Superior temporal gyrus (tissue), 1 donor: ENCODE results near the gene MCAT.
"Not testable (repeated sequence)": the region's sequence is repeated elsewhere in the genome, so short reads cannot be mapped to it uniquely, and the experiment has no call there.

ENCODE experiments used
- DNase-seq: peaks from one replicate; pipeline ENCODE4 v3.0.0-alpha.2; 2016; ENCODE audit errors: extremely low spot score

Gene MCAT

DNA sequence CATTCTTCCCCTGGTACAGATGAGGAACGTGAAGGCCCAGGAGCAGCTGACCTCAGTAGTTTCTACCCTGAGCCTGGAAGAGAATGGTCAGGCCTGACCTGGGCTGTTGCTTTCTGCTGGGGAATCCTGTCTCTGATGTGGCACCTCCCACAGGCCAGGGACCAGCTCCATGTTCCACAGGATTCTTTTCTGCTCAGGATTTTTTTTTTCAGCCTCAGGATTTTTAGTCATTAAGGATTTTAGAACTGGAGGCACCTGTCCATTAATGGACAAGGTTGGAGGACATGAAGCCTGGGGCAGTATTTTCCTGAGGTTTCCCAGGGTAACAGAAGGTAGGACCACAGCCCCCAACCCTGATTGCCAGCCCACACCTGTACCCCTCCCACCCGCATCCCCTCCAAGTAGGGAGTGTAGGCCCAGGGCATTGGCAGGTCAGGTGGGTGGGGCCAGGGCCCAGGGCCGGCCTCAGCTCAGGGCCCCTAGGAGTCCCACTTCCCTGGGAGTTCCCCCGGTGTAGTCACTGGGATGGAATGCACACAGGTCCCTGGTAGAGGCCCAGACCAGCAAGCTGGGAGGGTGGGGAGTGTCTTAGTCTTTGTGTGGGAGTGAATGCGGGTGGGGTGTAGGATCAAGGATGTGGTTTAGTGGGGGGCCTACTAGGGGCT lies 16.6 kb downstream of the MCAT start:
- no peak for DNase-seq

DNA sequence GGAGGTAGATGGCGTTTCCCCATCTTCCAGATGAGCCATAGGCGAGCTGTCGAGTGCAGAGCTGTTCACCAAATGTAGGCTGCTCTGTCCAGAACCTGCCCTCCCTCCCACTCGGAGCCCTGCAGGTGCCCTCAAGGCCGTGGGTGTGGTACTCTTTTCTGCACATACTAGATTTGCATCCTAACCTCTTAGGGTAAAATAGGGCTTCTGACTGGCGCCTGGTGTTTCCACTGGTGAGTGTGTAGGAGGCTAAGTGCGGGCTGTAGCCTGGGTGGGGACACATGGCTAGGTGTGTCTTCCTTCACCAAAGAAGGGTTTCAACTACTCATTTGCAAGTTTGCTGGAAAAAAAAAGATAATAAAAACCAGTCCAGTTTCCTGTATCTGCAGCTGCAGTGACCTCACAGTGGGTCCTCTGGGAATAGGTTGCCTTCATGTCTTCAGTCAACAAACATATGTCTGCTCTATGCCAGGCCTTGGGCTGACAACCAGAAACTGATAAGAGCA lies 24.2 kb downstream of the MCAT start:
- no peak for DNase-seq

DNA sequence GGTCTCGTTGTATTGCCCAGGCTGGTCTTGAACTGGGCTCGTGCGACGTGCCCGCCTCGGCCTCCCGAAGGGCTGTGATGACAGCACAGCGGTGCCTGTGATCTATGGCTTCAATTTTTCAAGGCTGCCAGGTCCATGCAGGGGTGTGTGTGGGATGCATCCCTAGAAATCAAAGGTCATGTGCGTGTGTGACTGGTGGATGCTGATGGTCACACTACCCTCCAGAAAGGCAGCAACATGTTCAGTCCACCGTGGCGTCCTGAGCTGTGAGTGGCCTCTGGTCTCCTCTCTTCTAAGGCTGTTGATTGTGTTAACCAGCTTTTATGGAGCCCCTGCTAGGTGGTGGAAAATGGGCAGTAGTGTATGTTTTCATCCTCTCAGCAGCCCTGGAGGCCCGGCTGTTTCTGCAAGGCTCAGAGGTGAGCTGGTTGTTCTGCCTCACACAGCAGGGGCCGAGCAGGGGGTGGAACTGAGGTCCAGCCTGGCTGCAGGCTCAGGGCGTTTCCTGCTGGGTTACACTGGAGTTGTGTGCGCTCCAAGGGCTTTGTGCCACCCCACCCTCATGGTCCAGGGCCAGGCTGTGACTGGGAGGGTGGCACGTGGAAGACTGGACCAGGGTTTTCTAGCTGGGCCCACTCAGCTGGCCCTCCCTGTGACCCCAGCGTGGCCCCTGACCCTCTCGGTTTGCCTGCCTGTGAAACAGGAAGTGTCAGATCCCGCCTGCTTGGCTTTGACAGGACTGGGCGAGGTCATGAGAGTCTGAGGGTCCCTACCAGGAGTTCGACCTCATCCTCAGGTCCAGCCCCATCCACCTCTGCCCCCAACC lies 25.0 kb downstream of the MCAT start:
- no peak for DNase-seq

DNA sequence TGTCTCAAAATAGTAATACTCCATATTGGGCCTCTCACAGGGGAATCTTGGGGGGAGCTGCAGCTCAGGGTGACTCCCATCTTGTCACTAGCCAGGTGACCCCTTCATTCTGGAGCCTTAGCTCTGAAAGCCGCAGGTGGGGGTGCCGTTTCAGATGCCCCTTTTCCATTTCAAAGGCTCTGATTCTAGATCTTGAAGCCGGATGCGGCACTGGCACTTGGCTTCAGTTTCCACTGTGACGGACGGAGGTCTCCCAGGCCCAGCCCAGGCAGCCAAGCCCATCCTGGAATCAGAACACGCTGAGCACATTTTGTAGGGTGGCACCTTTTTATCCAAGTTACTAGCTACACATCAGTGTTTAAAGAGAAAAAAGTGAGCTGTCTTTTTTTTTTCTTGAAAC lies 26.3 kb downstream of the MCAT start:
- no peak for DNase-seq

DNA sequence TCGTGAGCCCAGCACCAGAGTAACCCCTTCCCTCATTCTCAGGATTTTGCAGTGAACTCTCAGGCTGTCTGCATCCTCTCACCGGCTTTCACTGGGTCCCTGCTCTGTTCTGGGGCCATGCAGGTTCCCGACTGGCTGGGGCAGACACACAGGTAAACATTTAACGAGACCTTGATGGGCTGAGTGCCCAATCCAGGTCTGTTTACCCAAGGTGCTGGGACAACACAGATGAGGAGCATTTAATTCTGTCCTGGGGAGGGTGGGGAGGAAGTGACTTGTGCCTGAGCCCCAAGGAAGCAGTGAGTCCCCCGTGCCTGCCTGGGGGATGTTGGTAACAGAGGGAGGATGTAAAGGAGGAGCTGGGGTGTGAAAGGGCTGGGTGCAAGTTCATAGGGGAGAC lies 28.2 kb downstream of the MCAT start:
- DNase-seq, result no peak

DNA sequence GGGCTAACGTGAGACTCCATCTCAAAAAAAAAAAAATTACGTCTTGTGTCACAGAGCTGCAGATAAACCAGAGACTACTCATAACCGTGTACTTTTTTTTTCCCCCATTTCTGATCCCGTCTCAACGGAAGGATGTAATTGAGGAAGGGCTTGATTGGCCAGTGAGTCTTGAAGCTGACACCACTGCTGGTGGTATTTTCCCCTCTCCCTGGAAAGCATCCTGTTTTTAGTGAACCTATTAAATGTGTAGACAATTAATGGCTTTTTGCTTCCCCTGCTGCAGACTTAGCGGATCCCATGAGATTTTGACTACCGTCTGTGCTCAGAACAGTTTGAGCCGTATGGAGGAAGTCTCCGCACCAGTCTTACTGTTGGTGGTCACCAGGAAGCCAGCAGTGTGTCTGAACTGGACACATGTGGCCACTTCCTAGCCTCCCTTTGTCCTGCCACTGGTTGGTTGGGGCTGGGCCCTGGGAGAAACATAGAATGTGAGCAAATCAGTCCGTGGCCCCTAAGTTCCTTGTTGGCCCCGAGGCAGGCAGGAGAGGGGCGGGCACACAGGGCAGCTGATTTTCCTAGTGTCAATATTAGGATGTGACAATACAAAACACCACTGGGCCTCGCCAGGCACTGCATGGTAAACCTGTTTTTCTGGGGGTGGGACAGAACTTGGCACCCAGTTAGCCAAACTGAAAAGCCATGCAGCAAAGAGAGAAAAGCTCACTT lies 29.5 kb downstream of the MCAT start:
- DNase-seq, result no peak

DNA sequence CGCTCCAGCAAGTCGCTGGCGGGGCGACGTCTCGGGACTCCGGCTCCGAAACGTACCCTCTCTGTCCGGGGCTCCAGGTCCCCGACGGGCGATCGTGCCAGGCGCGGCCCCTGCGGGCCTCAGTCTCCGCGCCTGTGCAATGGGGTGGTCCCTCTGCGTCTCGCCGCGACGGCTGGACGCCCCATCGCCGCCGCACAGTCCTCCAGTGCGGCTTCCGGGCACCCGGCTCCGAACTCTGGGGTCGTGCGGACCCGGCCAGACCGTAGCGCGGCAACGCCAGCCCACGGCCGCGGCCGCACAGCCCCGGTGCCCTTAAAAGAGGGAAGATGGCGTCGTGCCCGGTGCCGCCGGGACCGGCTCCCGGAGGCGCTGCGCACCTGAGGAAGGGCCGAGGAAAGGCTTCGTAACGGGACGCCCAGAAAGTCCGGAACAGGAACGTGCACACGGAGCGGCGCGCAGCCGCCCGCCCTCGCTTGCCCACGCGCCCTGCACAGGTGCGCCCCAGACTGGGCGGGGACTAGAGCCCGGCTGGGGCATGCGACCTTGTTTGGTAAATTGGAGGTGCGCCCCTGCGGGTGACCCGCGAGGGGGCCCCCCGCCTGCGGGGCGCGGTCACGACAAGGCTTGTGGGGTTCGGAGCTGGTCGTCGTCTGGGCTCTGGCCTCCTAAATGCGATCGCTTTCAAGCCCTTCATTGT lies 32.1 kb downstream of the MCAT start:
- no peak for DNase-seq

DNA sequence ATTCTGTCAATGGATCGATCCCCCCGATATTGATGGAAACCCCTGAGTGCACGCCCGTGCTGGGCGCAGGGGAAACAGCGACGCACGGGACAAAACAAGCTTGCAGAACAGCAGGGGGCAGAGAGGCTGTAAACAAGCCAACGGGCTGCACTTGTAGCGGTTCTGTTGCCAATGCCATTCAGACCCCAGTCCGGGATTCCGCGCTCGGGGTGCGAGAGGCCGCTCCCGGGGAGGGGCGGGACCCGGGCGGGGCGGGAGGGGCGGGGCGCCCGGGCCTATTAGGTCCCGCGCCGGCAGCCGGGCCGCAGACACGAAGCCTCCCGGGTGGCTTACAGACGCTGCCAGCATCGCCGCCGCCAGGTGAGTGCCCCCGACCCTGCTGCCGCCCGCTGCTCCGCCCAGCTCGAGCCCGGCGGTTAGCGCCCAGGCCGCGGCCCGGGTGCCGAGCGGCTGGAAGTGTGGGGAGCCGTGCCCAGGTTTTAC lies 32.7 kb downstream of the MCAT start, which contains the start of gene BIK:
TSS of gene BIK (plus strand) at position 307 of the 483 bp plus-strand sequence. CDS start 13,273 bp downstream, outside the sequence.
- no peak for DNase-seq

DNA sequence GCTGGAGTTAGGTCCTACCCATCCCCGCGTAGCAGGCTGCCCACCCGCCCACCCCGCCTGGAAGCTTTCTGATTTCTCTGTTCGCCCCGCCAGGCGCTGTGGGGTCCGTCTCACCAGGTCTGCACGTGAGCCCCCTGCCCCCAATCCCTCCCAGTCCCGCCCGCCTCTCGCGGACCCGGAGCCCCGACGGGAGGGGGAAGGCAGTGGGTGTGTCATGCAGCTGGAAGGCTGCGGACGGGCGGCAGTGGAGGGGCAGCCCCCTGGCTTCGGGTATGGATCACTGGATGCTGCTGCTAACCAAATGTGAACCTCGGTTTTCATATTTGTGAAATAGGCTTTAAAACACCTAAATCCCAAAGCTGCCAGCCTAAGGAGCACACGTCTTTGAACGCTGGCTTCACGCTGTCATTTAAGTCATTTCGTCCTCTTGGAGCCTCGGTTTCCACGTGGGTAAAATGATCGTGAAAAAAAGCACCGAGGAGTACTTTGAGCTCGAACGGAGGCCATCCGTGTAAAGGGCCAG lies 33.2 kb downstream of the MCAT start:
- no peak for DNase-seq

DNA sequence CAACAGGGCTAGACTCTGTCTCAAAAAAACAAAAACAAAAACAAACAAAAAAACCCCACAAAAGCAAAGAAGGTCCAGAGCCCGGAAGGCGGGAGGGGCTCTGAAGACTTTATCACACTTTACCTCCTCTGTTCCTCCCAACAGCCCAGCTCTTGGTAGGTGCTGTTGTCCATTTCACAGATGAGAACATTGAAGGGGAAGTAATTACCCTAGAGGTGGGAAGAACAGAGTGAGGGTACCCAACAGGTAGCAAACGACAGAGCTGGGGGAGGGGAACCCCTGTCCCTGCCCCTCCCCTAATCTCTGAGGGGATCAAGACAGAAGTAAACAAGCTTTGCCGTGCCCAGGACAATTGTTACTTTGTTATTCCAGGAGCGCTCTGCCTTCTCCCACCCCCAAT lies 33.7 kb downstream of the MCAT start:
- DNase-seq, result no peak

DNA sequence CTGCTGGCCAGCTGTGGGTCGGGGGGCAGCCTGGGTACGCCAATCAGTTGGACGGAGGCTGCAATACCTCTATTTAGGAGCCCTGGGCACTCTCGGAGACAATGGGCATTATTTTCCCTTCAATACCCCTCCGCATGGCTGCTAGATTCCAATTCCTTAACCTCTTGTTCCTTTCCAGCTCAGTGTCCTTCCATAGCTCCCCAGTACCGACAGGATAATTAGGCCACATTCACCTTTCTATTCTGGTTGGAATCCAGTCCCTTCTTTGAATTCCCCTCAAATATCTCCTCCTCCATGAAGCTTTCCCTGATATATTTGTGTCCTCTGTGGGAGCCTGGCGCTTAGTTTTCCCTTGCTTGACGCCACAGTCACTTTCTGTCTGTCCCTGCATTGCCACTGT lies 36.9 kb downstream of the MCAT start:
- DNase-seq, result no peak

DNA sequence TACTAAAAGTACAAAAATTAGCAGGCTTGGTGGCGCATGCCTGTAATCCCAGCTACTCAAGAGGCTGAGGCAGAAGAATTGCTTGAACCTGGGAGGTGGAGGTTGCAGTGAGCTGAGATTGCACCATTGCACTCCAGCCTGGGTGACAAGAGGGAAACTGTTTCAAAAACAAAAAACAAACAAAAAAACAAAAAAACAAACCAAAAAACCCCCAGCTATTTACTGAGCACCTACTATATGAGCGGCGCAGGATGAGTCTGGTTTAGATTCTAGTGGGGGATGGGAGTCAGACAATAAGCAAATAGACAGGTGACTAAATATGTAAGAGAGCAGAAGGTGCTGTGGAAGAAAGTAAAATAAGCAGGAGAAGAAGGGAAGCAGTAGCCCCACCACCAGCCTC lies 38.2 kb downstream of the MCAT start:
- not testable (repeated sequence) for DNase-seq

DNA sequence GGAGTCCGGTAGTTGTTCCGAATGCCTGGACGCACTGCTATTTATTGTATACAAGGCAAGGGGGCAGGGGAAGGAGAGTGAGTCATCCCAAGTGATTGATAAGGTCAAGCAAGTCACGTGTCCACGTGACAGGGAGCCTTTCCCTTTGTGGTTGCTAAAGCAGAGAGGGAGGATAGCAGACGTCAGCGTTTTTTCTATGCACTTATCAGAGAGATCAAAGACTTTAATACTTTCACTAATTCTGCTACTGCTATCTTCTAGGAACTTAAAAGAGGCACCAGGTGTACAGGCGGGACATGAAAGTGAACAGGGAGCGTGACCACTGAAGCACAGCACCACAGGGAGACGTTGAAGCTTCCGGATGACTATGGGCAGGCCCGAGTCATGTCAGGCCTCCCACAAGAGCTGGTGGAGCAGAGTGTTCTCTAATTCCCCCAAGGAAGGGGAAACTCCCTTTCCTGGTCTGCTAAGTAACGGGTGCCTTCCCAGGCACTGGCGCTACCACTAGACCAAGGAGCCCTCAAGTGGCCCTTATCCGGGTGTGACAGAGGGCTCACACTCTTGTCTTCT lies 39.1 kb downstream of the MCAT start:
- DNase-seq, result not testable (repeated sequence)

DNA sequence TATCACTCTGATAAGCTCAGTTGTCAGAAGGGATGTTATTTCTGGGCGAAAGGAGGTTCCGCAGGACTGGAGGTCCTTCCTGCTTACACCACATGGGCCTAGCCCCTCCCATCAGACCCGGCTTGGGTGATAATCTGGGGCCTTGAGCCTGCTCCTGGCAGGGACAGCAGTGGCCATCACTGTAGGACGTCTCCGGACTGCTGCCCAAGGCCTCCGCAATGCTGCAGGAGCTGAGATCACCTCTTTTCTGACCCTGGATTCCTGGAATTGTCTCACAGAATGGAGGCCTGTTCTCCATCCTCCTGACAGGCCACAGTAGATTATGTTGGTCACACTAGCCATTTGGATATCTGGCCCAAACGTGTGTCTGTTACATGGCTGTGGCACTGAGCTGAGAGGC lies 41.9 kb downstream of the MCAT start:
- DNase-seq, result no peak

DNA sequence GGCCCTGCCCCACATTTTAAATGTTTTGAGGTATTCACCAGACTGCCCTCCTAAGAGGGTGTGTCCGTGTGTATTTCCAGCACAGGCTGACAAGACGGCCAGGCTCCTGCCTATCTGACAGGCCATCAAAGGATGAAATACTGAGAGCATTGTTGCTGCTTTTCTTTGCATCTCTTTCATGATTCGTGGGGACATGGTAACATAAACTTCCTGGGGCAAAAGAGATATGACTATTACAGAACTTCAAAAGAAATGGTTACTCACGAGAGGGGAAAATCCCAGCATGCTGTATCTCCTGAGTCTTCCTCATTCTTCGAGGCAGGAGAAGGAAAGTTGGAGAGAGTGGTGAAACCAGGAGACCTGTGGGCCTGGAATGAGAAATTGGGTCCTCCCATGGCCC lies 43.0 kb downstream of the MCAT start:
- DNase-seq, result no peak

DNA sequence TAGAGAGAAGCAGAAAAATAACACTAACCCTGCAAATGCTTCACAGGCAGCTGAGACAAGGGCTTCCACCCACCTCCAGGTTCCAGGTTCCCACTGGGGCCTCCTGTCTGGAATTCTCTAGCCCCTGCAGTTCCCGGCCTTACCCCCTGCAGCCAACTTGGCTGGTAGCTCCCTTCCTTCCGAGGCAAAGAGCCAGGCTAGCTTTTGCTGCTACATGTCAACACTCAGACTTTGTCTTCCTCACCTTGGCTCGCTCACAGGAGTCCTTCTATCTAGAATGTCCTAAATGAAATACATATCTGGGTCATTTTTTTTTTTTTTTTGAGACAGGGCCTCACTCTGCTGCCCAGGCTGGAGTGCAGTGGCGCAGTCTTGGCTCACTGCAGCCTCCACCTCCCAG lies 44.1 kb downstream of the MCAT start:
- no peak for DNase-seq

DNA sequence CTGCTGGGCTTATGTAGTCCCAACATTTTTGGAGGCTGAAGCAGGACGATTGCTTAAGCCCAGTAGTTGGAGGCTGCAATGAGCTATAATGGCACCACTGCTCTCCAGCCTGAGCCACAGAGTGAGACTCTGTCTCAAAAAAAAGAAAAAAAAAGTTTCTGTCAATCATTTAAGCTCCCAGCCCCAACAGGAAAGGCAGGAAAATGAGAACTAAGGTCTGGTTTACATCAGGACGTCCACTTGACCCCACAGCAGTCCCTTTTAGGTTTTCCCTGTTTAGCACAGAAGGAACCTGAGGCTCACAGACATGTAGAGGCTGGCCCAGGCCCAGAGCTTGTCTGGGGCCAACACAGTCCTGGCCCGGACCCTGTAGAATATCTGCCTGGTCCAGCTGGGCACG lies 44.8 kb downstream of the MCAT start:
- DNase-seq, result no peak

DNA sequence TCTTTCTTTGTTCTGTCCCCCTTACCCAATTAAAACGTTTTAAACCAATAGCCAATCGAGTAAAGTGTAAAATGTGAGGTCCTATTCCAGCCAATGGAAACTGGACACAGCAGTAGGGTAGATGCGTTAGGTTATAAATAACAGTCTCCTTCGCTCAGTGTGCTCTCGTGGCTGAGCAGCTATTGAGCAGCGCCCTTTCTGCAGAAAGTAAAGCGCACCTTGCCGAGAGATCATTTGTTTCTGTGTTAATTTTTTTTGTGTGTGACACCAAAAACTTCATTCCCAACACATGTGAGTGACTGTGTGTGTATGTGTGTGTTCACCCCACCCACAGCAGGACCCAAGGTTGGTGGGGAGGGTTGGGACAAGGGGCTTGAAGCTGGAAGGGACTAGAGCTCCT lies 46.8 kb downstream of the MCAT start:
- DNase-seq, result no peak

DNA sequence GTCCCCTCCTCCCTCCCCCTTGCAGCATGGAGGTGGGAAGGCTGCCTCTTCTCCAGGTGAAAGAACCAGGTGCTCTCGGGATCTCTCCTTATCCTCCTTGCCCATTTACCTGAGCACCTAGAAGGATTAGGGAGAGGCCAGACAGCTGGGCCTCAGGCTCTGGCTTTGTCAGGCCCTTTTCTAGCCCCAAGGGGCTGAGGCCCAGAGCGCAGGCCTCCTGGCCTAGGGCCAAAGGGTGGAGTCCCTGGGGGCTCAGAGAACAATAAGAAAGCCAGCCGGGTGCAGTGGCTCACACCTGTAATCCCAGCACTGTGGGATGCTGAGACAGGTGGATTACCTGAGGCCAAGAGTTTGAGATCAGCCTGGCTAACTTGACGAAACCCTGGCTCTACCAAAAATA lies 48.6 kb downstream of the MCAT start:
- DNase-seq, result no peak

DNA sequence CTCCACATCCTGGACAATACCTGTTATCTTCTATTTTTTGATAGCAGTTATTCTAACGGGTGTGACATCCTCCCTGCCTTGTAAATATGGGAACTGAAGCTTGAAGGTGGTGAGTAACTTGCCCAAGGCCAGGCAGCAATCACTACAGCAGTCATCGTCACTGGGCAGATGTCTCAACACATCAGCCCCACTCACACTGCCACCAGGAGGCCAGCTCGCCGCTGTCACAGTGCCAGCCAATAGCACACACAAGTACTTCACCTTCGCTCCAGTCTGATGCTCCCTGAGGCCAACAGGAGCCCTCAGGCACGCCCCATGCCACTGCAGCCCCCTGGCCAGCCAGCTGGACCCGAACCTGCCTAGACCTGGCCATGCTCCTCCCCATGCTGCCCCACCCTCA lies 49.1 kb downstream of the MCAT start:
- no peak for DNase-seq

DNA sequence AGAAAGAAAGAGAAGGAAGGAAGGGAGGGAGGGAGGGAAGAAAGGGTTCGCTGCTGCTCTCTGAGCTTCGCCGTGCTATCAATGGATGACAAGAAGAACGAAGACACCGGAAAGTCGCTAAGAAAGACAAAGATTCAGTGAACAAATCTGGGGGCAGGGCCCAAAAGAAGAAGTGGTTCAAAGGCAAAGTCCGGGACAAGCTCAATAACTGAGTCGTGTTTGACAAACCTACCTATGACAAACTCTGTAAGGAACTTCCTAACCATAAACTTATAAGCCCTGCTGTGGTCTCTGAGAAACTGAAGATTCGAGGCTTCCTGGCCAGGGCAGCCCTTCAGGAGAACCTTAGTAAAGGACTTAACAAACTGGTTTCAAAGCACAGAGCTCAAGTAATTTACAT lies 51.1 kb downstream of the MCAT start:
- DNase-seq, result no peak
